D721Med (cell line): ENCODE measurements around the gene SMARCAL1.
A peak's percentile ranks its signal among the peaks of the same experiment; 100 is the strongest.
"Not testable (repeated sequence)": the region's sequence is repeated elsewhere in the genome, so short reads cannot be mapped to it uniquely, and the experiment has no call there.

Source experiments
- DNase-seq: peaks from one replicate; pipeline ENCODE4 v3.0.0; 2011; ENCODE audit warnings: low spot score; ENCODE audit not compliant: insufficient read length
- FAIRE-seq: peaks from 2 replicates; lab custom pipeline; 2011; peaks lifted over from hg19 to GRCh38; lab: Jason Lieb, UNC
- TF ChIP-seq, protein P1 (sequence below): IDR thresholded peaks from 2 replicates; pipeline ENCODE4 v1.5.1; 2012; ENCODE audit warnings: mild to moderate bottlenecking, control low read depth; ENCODE audit not compliant: insufficient read depth; ENCODE audit errors: missing control alignments

SMARCAL1 gene

DNA sequence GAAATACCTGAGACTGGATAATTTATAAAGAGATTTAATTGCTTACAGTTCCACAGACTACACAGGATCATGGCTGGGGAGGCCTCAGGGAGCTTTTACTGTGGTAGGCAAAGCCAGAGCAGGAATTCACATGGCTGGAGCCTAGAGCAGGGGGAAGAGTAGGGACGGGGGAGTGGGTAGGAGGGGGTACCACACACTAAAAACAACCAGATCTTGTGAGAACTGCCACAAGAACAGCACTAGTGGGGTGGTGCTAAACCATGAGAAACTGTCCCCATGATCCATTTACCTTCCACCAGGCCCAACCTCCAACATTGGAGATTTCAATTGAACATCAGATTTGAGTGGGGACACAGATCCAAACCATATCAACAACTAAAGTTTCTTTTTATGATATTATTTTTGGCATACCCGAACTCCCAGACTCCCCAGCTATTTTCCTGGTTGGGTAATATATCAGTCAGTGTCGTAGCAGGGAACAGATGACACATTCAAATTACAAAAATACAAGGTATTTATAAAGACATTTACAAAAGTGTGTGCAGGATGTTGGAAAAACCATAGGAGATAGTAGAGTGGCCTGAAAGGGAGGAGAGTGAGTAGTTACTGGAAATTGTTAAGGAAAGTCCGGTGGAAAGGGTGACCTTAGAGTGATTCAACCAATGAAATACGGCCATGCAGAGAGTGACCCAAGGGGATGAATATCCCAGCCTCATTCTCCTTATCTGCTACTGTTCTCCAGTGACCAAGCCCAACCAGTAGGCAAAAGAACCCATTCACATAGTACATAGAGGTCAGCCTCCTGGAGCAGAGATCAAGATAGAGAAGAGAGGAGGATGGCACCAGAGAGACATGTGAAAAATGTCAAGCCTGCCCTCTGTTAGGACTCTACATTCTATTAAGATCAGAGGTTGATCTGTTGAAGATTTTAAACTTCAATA lies 95.2 kb downstream of the SMARCAL1 start:
- DNase-seq (no peak), FAIRE-seq (no peak)
- TF ChIP-seq, protein P1, sequence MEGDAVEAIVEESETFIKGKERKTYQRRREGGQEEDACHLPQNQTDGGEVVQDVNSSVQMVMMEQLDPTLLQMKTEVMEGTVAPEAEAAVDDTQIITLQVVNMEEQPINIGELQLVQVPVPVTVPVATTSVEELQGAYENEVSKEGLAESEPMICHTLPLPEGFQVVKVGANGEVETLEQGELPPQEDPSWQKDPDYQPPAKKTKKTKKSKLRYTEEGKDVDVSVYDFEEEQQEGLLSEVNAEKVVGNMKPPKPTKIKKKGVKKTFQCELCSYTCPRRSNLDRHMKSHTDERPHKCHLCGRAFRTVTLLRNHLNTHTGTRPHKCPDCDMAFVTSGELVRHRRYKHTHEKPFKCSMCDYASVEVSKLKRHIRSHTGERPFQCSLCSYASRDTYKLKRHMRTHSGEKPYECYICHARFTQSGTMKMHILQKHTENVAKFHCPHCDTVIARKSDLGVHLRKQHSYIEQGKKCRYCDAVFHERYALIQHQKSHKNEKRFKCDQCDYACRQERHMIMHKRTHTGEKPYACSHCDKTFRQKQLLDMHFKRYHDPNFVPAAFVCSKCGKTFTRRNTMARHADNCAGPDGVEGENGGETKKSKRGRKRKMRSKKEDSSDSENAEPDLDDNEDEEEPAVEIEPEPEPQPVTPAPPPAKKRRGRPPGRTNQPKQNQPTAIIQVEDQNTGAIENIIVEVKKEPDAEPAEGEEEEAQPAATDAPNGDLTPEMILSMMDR, result no peak

DNA sequence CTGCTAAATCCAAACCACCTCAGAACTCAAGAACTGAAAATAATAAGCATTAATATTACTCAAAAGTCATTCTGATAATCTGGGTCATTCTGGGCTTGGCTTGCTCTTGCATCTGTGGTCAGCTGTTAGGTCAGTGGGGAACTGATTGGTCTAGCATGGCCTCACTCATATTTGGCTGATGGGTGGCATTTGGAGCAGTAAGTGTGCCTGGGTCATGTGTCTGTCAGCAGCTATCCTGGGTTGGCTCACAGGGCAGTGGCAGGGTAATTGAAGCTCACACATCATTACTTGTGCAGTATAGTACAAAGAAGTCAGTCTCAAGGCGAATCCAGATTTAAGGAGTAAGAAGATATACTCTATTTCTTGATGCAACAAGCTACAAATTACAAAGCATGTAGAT lies 95.9 kb downstream of the SMARCAL1 start:
- no peak for DNase-seq
- TF ChIP-seq, protein P1, result no peak
- FAIRE-seq, result no peak

DNA sequence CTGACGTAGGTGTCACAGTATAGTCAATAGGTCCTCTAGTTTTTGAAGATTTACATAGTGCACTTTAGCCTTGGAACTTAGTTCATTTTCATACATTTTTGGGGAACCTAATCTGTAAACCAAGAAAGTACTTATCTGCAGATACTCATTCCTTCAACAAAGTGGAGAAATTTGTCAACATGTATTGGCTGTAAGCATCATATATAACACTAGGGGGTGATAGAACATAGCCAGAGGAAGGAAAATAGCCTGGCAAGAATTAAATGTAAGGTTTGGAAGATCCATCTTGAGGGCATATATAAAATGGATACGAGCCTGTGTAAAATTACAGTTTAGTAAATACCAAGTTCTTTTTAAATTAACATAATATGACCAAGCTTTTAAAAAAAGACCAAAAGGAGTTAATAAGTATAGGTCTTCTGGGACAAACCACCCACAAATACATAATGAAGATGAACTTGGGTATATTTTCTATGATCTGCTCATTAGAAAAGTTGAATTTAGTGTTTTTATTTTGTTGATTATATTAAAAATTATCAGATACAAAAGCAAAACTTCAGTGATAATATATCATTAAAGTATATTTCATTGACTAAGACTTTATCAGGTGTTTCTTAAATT lies 104.6 kb downstream of the SMARCAL1 start:
- FAIRE-seq (peak; percentile 25), DNase-seq (no peak)
- TF ChIP-seq, protein P1, result peak; percentile 82

DNA sequence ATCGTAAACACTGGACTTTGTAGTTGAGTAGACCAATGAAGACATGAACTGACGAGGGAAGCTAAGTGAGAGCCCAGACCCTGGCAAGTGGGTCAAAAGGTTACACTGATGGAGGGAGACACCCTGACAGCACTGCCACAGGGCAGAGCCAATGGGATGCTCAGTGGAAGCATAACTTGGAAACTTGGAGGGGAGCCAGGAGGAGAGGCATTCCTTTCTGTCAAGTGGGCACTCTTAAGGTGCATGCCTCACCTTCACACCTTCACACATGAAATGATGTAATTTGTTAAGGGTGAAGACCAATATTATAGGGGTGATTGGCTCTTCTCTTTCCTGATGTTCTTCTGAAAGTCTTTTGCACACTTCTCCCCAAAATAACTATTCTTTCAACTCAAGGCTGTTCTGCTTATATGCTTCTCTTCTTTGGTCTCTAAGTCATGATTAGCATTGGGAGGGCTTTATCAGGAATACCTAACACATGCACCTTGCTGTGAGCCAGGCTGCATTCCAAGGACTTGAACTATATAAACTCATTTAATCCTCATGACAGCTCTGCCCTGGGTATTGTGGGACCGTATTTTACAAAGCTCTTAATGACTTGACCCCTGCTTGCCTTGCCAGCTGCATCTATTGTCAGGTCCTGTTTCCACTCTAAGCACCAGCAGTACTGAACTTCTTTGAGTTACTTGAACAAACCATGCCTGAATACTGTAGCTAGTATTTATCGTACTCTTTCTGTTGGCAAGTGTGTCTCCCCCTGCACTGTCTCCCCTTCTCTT lies 105.4 kb downstream of the SMARCAL1 start:
- FAIRE-seq, result no peak
- no peak for DNase-seq
- TF ChIP-seq, protein P1, result no peak

DNA sequence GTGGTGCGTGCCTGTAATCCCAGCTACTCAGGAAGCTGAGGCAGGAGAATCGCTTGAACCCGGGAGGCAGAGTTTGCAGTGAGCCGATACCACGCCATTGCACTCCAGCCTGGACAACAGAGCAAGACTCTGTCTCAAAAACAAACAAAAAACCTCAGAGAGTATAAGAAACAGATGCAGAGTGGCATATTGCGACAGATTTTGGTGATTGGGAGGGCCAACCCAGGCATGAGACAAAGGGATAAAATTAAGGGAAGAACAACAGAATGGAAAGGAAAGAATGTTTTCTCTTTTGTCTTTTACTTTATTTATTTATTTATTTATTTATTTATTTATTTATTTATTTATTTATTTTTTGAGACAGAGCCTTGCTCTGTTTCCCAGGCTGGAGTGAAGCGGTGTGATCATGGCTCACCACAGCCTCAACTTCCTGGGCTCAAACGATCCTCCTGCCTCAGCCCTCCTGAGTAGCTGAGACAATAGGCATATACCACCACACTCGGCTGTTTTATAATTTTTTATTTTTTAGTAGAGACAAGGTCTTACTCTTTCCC lies 106.4 kb downstream of the SMARCAL1 start:
- DNase-seq, FAIRE-seq: not testable (repeated sequence)

DNA sequence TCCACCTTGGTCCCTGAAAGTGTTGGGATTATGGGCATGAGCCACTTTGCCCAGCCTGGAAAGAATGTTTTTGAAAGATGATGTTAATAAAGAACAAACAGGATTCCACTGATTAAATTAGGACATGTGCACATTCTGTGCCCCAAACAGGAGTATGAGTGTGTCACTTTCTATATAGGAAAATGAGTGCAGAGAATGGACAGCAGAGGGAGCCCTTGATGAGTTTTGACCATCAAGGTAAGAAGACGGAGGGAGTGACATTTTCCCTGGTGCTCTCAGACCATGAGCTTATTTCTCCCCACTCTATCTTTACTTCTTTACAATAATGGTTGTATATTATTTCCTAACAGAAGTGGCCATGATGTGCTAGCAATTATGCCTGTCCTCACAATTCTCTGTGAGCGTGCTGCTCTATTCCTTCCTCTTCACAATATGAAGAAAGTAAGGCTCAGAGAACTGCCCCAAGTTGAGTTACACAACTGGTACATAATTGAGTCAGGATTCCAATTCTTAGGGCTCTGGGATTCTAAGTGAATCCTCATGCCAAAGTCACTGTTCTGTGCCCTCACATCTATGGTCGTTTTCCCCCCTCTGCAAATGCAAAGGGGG lies 107.0 kb downstream of the SMARCAL1 start:
- FAIRE-seq, result peak; percentile 29
- TF ChIP-seq, protein P1, result peak; percentile 76
- DNase-seq, result no peak
